ENCODE measurements around the gene OR13C3. TPM values are rescaled to one million over a fixed set of nuclear protein-coding genes. Genes with fewer than 3 reads are reported as not detected.

OR13C3 gene
- total RNA-seq, 2 experiments from 2014 or later = not detected

- H3K27ac ChIP-seq (ENCODE audit: low read depth, low read length, poor library complexity, severe bottlenecking) = no peak overlapping the region
- ChIA-PET POLR2A (no interaction called here), CTCF (ENCODE audit: unreplicated experiment) (no interaction called here)
- no peak for DNase-seq (ENCODE audit: low spot score)
- no peaks in the 10 kb centered on the region for H4K20me1 ChIP-seq (ENCODE audit: insufficient read depth, low read length)
- BruUV-seq (replicated peaks) = no TSS peak
- no peak overlapping the region for H3K4me2 ChIP-seq (ENCODE audit: low read length)
- H3K4me3 ChIP-seq (ENCODE audit: low read depth, low read length, poor library complexity, severe bottlenecking) = no peak overlapping the region
- H3K36me3 ChIP-seq (ENCODE audit: insufficient read depth, low read length) = no peaks in the 10 kb centered on the region
- no peak for TF ChIP-seq CTCF (conservative IDR thresholded peaks at IDR 0.05; ENCODE audit: low read length)
- no peak for TF ChIP-seq EZH2phosphoT487 (IDR thresholded peaks at IDR 0.05; ENCODE audit: borderline replicate concordance, low read depth, low read length)
- no peak overlapping the region for H2AFZ ChIP-seq (ENCODE audit: low read length)
- no peaks in the 10 kb centered on the region for H3K9me3 ChIP-seq (ENCODE audit: low read length)
- H3K79me2 ChIP-seq (ENCODE audit: insufficient read depth, low read depth, low read length) = no peaks in the 10 kb centered on the region
- intact Hi-C loops (cut with micrococcal nuclease; ENCODE audit: unreplicated experiment) = no loop called here
- no peaks in the 10 kb centered on the region for H3K4me1 ChIP-seq (ENCODE audit: insufficient read depth, low read length, poor library complexity, severe bottlenecking)
- H3K9me2 ChIP-seq (ENCODE audit: insufficient read depth, low read length) = no peaks in the 10 kb centered on the region
These were observed 38.8 kb upstream of the OR13C3 start for GRCh38 chr9:104575456-104575855.

- TF ChIP-seq CTCF (conservative IDR thresholded peaks at IDR 0.05; ENCODE audit: low read length) (no peak), EZH2phosphoT487 (IDR thresholded peaks at IDR 0.05; ENCODE audit: borderline replicate concordance, low read depth, low read length) (no peak)
- CTCF ChIA-PET (ENCODE audit: unreplicated experiment) = no interaction called here
- POLR2A ChIA-PET = no interaction called here
- Histone ChIP-seq H3K36me3 (ENCODE audit: insufficient read depth, low read length) (no peaks in the 10 kb centered on the region), H3K27ac (ENCODE audit: low read depth, low read length, poor library complexity, severe bottlenecking) (no peak overlapping the region), H3K9me3 (ENCODE audit: low read length) (no peaks in the 10 kb centered on the region), H3K4me1 (ENCODE audit: insufficient read depth, low read length, poor library complexity, severe bottlenecking) (no peaks in the 10 kb centered on the region), H3K9me2 (ENCODE audit: insufficient read depth, low read length) (no peaks in the 10 kb centered on the region), H3K4me2 (ENCODE audit: low read length) (no peak overlapping the region), H4K20me1 (ENCODE audit: insufficient read depth, low read length) (no peaks in the 10 kb centered on the region), H3K79me2 (ENCODE audit: insufficient read depth, low read depth, low read length) (no peaks in the 10 kb centered on the region), H2AFZ (ENCODE audit: low read length) (no peak overlapping the region), H3K4me3 (ENCODE audit: low read depth, low read length, poor library complexity, severe bottlenecking) (no peak overlapping the region)
- no peak for DNase-seq (ENCODE audit: low spot score)
- intact Hi-C loops (cut with micrococcal nuclease; ENCODE audit: unreplicated experiment) = no loop called here
- BruUV-seq (replicated peaks) = no TSS peak
These were observed 36.0 kb upstream of the OR13C3 start for GRCh38 chr9:104572612-104573011.

- H3K79me2 ChIP-seq (ENCODE audit: insufficient read depth, low read depth, low read length) = no peaks in the 10 kb centered on the region
- no peaks in the 10 kb centered on the region for H3K9me3 ChIP-seq (ENCODE audit: low read length)
- BruUV-seq (replicated peaks) = no TSS peak
- TF ChIP-seq EZH2phosphoT487 (IDR thresholded peaks at IDR 0.05; ENCODE audit: borderline replicate concordance, low read depth, low read length) (no peak), CTCF (conservative IDR thresholded peaks at IDR 0.05; ENCODE audit: low read length) (no peak)
- DNase-seq (ENCODE audit: low spot score) = no peak
- no peaks in the 10 kb centered on the region for H3K36me3 ChIP-seq (ENCODE audit: insufficient read depth, low read length)
- no peak within 1 kb of the TSS for H3K4me3 ChIP-seq (ENCODE audit: low read depth, low read length, poor library complexity, severe bottlenecking)
- H3K9me2 ChIP-seq (ENCODE audit: insufficient read depth, low read length) = no peaks in the 10 kb centered on the region
- H3K27ac ChIP-seq (ENCODE audit: low read depth, low read length, poor library complexity, severe bottlenecking) = no peak within 1 kb of the TSS
- no peaks in the 10 kb centered on the region for H4K20me1 ChIP-seq (ENCODE audit: insufficient read depth, low read length)
- H2AFZ ChIP-seq (ENCODE audit: low read length) = no peak within 1 kb of the TSS
- POLR2A ChIA-PET = no interaction called here
- no peak within 1 kb of the TSS for H3K4me2 ChIP-seq (ENCODE audit: low read length)
- H3K4me1 ChIP-seq (ENCODE audit: insufficient read depth, low read length, poor library complexity, severe bottlenecking) = no peaks in the 10 kb centered on the region
- CTCF ChIA-PET (ENCODE audit: unreplicated experiment) = no interaction called here
- intact Hi-C loops (cut with micrococcal nuclease; ENCODE audit: unreplicated experiment) = no loop called here
These were observed 32.2 kb upstream of the OR13C3 start, which contains the start of gene OR13C8 for GRCh38 chr9:104568868-104569267. Gene OR13C8, plus strand, starts transcription at chr9:104569168. Its CDS starts 0 bp downstream, at chr9:104569168.

Data from OCI-LY7 (cell line).